Fibroblast of gingiva (primary cell): ENCODE measurements around the gene GIT1.

Experiments used
- DNase-seq: peaks from one replicate; pipeline ENCODE4 v3.0.0-alpha.2; 2011; ENCODE audit warnings: low read depth

Gene GIT1

GRCh38 chr17:29615492-29616299, 26.2 kb upstream of the GIT1 start:
- DNase-seq, result peak; percentile 81

DNA sequence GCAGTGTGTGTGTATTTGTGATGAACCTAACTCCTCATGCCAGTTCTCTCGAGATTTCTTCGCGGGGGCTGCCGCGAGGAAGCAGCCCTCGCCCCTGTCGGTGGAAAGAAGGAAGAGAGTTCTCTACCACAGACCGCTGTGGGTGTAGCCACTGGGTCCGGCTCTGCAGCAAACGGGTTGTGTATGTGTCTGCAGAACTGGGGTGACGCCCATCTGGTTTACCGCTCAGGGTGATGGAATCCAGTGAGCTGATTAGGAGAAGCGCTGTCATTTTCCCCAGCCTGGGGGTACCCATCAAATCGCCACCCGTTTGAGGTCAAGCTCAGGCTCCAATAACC, 25.6 kb upstream of the GIT1 start:
- DNase-seq, result no peak

DNA sequence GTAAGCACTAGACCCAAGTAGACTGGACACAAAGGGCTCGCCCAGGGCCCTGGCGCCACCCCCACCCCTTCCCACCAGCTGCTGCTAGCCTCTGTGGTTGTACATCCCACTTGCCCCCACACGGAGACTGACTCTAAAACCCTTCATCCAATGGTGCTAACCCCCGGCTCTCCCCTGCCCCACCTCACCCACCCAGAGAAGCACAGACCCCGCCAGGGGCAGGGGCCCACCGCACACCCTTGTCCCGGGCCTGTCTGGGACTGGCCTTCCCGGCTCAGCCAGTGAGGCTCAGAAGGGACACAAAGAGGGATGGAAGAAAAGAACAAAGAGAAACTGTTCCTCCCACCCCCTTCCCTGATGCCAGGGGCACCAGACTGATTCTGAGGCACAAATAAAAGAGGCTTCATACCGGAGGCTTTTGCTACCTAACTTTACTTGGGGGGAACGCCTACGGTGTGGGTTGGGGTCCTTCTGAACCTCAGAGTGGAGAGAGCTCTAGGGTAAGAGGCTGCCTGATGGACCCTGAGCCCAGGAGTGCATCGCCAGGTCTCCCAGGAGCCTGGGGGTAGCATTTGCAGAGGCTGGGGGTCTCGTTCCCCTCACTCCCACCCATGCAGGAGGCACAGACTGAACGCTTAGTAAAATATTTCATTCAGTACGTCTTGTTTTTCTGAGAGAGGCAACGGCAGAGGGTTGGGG, 25.1 kb upstream of the GIT1 start:
- no peak for DNase-seq

- DNase-seq, result no peak
Observed at GRCh38 chr17:29613856-29614255, 24.4 kb upstream of the GIT1 start.

- peak; percentile 78 for DNase-seq
Observed at GRCh38 chr17:29613352-29613837, 23.9 kb upstream of the GIT1 start.

DNA sequence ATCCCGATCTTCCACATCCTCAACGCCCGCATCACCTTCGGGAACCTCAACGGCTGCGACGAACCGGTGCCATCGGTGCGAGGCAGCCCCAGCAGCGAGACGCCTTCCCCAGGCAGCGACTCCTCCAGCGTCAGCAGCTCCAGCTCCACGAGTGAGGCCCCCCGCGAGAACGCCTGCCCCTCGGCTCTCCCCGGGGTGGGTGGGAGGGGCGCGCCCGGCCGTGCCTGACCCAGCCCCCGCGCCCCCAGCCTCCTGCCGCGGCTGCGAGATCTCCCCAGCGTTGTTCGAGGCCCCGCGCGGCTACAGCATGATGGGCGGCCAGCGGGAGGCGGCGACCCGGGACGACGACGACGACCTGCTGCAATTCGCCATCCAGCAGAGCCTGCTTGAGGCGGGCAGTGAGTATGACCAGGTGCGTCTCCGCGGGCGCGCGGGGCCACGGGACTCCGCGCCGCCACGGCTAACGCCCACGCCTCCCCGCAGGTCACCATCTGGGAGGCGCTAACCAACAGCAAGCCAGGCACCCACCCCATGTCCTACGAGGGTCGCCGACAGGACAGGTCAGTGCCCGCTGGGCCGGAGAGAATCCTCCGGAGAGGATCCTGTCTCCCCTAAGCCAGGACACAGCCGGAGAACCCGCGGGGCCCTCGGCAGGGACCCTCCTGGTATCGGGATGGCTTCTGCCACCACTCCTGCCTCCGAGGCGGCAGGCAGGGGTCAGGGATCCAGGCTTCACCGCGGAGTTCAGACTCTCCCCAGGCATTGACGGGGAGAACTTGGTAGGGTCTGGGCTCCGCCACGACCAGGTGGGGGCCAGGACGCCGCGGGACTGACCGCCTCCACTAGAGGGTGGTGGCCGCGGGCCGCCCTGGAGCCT, 23.2 kb upstream of the GIT1 start:
- no peak for DNase-seq

DNA sequence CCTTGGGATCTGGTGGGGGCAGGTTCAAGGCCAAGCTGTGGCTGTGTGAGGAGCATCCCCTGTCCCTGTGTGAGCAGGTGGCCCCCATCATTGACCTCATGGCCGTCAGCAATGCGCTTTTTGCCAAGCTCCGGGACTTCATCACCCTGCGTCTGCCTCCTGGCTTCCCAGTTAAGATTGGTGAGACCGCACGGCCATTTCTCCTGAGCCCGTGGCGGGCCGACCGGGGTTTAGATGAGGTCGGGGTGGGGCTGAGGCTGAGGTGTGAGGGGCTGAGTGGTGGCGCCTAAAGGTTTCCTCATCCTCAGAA, 22.6 kb upstream of the GIT1 start:
- DNase-seq, result no peak

- no peak for DNase-seq
Observed at GRCh38 chr17:29611351-29612093, 22.1 kb upstream of the GIT1 start.

DNA sequence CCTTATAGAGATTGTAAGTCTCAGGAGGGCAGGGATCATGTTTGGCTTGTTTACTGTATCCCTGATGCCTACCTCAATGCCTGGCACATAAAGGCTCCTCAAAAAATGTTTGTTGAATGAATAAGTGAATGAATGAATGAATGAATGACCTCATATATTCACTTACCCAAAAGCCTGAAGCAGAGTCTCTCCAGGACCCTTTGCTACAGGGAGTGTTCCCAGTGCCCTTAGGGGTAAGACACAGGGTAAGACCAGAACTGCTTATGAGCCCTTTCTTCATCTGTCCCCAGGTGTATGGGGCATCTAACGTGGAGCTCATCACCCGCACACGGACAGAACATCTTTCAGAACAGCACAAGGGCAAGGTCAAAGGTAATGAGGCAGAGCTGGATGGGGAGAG, 20.9 kb upstream of the GIT1 start:
- no peak for DNase-seq

- no peak for DNase-seq
Observed at GRCh38 chr17:29608986-29609385, 19.5 kb upstream of the GIT1 start.

GRCh38 chr17:29607557-29608195, 18.2 kb upstream of the GIT1 start:
- DNase-seq, result no peak

GRCh38 chr17:29603109-29603674, 13.7 kb upstream of the GIT1 start:
- no peak for DNase-seq

- DNase-seq, result no peak
Observed at GRCh38 chr17:29597361-29598172, 8.1 kb upstream of the GIT1 start.

DNA sequence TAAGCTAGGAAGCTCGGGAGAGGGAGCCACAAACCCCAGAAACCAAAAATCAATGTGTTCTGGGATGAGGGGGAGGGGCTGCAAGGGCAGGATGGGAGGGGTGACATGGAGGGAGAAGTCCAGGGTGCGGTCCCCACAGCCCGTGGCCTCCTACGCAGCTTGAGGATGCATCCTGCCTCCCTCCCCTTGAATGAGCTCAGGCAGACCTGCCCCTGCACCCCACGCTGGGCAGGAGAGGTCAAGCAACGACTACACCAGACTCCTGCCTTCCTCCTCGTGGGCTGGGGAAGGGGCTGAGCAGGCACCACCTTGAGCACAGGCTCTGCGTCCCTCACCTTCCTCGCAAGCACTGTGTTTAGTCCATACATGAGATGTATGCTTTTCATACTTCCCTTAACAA, 7.4 kb upstream of the GIT1 start:
- DNase-seq, result no peak

DNA sequence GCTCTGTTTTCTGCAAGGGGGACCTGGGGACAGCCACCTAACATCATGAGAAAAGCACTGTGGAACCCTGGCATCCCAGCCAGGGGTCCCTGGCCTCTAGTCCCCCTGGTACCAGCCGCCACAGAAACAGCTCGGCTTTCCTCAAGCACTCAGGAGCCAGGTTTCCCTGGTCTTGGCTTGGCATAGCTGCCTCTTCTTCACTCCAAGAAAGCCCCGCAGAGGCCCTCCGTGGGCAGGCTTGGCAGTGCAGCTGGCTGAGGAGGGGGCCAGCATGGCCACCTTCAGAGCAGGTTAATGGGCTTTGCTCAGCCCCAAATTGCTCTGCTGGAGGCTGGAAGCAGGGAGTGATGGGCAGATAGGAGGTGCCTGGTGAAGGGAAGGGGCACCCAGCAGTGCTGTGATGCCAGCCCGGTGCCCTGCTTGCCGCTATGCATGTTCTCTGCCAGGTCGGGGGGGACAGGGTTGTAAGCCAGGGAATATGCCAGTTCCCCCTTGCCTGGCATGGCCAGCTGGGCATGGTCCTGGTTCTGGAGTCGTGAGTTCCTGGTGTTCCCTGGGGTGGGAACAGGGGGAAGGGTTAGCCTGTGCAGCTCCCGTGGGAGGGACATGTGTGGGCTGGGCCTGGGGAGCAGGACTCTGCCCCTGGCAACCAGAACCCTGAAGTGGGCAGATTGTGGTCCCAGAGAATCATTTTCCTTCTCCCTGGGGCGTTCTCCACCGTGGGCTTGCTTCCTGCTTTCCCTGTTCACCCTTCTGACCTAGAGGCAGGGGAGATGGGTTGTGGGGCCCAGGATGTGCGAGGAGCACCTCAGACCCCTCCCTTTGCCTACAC, 6.7 kb upstream of the GIT1 start:
- no peak for DNase-seq

GRCh38 chr17:29595107-29595942, 5.9 kb upstream of the GIT1 start:
- DNase-seq, result no peak

DNA sequence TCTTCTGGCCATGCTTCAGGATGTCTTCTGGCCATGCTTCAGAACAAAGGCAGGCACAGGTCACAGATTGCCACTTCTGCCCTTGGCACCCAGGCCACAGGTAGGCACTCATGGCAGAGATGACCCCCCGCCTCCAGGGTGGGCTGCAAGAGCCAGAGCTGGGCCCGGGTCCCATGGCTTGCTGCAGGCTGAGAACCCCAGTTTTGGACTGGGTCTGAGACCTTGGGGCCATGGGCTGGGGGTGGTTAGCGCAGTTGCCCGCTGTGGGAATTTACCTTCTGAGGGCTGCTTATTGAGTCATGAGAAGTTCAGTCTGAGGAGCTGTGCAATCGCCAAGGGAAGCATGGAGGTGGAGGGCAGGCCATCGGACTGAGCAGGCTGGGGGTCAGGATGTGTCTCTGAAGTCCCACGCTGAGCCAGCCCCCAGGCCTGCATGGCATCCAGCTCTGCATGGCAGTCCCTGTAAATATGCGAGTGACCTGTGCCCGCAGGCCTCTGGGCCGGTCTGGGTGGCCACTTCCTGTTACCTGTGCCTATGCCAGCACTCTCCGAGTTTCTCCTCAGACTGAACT, 5.2 kb upstream of the GIT1 start:
- no peak for DNase-seq
